ENCODE results near the gene PDK4.
"Not testable (repeated sequence)": the region's sequence is repeated elsewhere in the genome, so short reads cannot be mapped to it uniquely, and the experiment has no call there.

The PDK4 gene

DNA sequence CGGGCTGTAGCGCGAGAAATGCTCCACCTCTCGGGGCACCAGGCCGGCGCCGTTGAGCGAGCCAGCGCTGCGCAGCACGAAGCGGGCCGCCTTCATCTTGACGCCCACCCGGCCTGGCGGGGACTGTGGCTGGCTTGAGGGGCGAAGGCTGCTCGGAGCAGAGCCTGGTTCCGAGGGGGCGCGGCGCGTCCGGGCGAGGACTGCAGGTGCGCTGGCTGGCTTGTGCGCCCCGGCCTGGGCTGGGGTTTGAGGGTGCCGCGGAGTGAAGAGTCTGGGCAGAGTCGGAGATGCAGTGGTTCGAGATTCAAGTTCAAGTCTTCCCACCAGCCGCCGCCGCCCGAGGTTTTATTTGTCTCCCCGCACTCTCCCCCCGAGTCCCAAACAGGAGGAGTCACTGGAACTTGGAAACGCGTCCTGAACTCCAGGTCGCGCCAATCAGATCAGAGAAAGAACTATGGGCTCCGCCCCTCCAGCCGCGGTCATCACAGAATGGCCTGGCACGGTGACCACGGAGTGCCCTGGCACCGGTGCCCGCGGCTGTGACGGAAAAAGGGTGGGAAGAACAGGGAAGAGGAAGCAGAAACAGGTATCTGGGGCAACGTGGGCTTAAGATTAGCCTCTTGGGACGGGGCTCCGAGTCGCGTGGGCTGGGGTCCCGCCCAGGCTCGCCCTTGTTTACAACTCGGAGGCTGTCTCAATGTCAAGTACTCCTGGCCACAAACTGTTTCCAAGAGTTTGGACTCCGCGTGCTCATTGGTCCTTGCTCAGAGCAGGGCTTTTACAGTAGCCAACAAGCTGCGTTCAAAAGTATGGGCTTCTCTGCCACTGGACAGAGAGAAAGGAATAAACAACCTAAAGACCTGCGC, at the start of gene PDK4:
PDK4 (minus strand) TSS at position 319 of the 866 bp plus-strand sequence; CDS start at position 96, 223 bp downstream.
- DNase-seq, result no peak

- no peak for DNase-seq
Observed at GRCh38 chr7:95642173-95642572, 45.9 kb upstream of the PDK4 start.

DNA sequence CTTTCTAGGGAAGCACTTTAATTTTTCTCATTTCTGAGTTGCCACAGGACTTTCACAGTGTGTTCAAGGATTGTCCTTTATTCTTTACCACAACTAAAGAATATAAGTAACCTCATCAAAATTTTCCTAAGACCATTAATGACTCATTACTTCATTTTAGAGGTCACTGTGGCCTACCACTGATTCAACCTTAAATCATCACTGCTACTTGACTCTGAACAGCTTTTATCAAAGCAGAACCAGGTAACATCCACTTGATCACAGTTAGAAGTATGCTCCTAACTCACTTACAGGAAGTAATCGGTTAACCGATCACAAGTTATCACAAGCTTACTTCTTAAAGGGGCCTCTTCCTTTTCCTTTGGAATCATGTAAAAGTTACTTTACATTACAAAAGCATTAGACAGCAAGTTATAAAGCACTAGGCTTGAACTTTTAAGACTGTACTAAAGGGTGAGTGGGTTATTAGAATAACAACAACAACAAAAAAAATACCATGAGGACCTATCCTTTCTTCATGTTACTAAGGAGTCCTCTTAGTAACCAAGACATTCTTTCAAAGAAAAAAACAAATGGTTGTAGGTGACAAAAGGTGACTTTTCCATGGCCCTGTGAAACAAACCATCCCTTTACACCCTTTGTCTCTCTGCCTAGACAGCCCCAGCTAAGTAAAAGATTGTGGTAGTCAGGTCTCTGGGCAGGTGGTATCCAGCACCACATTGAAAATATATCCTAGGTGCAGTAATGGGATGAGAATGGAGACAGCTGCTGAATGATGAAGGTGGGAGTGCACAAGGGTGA, 40.0 kb upstream of the PDK4 start:
- DNase-seq, result no peak

- DNase-seq, result no peak
Observed at GRCh38 chr7:95632609-95633008, 36.3 kb upstream of the PDK4 start.

- no peak for DNase-seq
Observed at GRCh38 chr7:95631527-95631926, 35.2 kb upstream of the PDK4 start.

- DNase-seq, result no peak
Observed at GRCh38 chr7:95630702-95631458, 34.6 kb upstream of the PDK4 start.

DNA sequence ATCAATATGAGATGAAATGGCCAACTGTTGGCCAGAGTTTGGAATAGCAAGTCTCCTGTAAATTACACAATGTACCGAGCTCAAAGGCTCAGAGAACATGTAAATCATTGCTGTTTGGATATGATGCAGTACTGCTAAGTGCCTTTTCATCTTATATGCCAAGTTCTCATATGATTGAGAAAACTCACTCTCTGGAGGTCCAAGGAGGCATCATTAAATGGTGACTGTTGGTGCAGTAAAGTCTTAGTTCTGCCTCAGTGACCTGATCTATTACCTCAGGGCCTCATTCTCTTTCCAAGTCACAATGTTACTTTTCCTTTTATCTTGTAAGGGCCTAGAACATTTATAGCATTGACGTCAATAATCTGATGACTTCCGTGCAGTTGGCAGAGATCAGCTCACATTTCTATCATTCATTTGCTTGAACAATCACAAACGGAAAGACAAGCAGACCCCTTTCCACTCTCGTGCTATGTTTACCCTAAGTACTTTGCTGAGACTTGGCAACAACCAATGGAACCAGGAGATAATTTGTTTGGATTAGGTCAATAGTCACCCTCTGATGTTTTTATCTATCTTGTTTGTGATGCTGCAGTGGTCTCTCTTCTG, 32.6 kb upstream of the PDK4 start:
- no peak for DNase-seq

DNA sequence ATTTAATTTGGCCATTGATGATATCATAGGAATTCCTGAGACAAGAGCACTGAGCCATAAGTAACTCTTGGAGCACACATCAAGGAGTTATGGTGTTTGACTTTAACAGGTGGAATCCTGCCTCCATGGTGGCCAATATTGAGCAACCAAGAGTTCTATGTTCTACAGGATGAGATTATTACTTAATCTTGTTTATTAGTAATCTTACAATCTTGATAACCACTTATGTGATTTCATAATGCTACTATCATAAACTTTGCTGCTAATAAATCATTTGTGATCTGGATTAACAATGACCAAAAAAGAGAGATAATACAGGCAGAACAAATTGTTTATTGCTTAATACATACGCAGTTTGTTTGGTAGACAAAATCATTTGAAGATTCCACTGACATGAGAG, 27.5 kb upstream of the PDK4 start:
- DNase-seq, result no peak

DNA sequence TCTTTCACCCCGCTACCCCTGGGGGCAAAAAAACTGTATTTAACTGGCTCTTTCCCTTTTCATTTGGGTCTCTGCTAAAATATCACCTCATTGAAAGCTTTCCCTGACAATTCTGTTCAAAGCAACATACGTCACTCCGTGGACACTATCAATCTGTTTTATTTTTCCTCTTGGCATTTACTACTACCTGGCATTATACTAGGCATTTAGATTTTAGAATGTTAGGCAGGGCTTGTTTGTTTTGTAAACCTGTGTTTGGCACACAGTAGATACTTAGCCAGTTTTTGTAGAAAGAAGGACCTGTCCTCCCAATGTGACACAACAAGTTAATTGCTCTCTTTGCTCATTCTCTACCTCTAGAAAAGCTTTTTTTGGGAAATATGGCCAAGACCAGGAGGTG, 26.5 kb upstream of the PDK4 start:
- DNase-seq, result no peak

DNA sequence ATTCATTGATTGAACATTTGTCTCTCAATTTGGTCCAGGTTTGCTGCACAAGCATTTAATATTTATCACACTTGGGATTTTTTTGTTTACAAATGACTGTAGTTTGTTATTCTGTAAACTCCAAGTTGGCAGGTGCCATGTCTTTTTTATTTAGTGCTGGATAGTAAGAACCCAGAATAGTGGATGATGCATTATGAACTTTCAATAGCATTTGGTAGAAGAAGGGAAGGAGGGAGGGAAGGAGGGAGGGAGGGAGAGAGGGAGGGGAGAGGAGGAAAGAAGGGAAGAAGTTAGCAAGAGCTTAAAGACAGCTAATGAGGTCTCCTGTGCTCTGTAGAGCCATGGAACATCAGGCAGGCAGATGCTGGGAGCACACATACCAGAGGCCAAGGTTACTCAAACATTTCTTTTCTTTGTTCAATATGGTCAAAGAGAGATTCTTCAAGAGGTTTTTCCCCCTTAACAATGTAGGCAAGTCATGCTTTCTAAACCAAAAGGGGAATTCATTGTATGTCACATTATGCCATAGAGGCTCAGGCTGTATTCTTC, 25.8 kb upstream of the PDK4 start:
- no peak for DNase-seq

DNA sequence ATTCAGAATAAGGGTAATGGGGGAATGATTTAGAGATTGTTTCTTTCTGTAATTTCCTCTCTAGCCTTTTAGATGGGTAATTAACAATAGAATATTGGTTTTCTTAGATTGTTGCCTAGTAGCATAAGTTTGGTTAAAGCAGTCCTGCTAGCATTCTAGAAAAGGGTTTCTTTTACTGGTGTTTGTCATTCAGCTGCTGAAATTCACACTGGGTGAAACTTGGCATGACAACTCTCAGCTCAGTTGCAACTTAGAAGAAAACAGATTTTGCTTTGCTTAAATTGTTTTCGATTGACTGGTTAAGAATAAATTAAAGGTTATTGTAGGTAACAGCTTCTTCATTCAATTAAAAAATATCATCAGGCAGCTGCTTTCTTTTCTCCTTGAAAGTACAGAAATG, 25.1 kb upstream of the PDK4 start:
- no peak for DNase-seq

GRCh38 chr7:95620631-95621030, 24.3 kb upstream of the PDK4 start:
- DNase-seq, result no peak

DNA sequence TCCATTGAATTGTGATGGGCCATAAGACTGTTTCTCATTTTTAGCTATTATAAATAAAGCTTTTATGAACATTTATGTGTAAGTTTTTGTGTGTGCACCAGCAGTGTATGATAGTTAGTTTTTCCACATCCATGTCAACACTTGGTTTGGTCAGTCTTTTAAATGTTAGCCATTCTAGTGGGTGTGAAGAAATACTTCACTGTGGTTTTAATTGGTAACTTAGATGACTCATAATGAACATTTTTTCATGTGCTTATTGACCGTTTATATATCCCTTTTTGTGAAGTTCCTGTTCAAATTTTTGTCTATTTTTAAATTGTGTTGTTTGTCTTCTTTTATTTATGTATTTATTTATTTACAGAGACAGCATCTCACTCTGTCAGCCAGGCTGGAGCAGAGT, 23.6 kb upstream of the PDK4 start:
- DNase-seq, result no peak

DNA sequence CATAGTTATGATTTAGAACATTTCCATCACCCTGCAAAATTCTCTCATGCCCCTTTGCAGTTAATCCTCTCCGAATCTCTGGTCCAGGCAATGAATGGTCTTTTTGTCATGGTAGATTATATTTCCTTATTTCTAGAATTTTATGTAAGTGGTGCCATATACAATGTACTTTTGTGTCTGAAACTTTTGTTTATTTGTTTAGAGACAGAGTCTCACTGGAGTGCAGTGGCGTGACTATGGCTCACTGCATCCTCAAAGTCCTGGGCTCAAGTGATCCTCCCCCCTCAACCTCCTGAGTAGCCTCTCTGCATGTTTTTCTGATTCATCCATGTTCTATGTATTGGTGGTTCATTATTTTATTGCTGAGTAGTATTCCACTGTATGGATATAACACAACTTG, 23.2 kb upstream of the PDK4 start:
- DNase-seq, result no peak

GRCh38 chr7:95614442-95614940, 18.2 kb upstream of the PDK4 start:
- DNase-seq, result no peak

- DNase-seq, result no peak
Observed at GRCh38 chr7:95611224-95611623, 14.9 kb upstream of the PDK4 start.

- DNase-seq, result no peak
Observed at GRCh38 chr7:95609277-95609971, 13.1 kb upstream of the PDK4 start.

DNA sequence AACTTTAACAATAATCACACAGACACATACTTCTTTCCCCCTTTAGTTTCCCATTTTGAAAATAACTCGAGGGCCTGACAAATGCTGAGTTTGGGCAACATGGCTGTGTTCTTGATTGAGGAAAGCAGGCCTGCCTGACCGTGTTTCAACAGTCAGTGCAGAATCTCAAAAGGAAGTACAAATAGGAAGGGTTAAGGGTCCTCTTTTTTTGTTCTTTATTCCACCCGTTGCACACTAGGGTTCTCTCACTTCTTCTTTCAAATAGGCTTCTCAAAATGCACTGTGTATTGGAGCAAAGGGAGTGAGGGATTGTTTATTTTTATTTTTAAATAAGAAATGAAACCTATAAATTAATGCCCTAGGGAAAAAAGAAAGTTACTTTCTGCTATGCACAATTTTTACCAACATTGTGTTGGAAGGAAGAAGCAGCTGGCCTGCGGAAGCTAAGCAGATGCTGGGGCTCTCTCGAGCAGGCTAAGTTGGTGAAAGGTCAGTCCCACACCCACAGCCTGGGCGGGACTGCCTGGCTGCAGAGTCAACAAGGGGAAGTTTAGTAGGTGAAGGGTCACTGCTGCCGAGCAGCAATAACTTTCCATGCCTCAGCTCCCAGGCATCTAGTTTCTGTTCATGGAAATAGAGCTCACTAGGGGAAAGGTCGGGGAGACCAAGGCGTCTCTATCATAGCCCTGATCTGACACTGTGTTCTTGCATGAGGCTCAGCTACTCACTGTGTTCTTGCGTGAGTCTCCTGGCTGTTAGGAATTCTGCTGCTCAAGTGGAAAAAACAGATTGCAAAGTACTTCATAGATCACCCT, 12.2 kb upstream of the PDK4 start:
- DNase-seq, result no peak

DNA sequence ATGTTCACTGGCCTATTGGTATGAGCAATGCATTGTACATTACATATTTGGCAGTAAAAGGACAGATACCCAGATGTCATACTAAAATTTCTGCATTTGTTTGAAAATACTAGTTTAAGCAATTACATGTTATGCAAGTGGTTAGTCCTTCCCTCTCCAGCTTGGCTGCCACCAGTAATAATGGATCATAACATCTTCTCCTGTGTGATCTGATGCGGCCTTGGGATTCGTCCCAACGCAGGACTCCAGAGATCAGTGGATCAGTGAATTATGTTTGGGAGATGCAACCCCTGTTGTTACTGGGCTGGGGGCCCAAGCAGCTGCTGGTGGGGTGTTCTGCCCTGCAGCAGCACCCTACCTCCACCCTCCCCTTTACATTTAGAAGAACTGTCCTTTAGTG, 11.2 kb upstream of the PDK4 start:
- no peak for DNase-seq

DNA sequence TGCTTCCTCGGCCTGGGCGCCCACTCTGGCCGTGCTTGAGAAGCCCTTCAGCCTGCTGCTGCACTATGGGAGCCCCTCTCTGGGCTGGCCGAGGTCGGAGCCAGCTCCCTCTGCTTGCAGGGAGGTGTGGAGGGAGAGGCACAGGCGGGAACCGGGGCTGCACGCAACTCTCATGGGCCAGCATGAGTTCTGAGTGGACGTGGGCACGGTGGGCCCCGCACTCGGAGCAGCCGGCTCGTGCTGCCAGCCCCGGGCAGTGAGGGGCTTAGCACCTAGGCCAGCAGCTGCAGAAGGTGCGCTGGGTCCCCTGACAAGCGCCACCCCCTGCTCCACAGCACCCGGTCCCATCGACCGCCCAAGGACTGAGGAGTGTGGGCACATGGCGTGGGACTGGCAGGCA, 9.0 kb upstream of the PDK4 start:
- no peak for DNase-seq

- not testable (repeated sequence) for DNase-seq
Observed at GRCh38 chr7:95604811-95605210, 8.5 kb upstream of the PDK4 start.

Data from activated CD4-positive, alpha-beta T cell treated with anti-CD3 and anti-CD28 coated beads, Interleukin-2, amount 50 U/mL, for 4 hours (primary cell).